HS-27A (cell line): ENCODE data around the gene ZNF764.

Experiments used
- DNase-seq: peaks from one replicate; pipeline ENCODE4 v3.0.0-alpha.2; 2012; ENCODE audit warnings: low read depth, missing footprints

Gene ZNF764

GRCh38 chr16:30570636-30571444, 12.7 kb upstream of the ZNF764 start:
- DNase-seq: no peak

- DNase-seq: no peak
Measured at GRCh38 chr16:30569746-30570635, 11.8 kb upstream of the ZNF764 start.

- DNase-seq: no peak
Measured at GRCh38 chr16:30569281-30569680, 11.1 kb upstream of the ZNF764 start.

- DNase-seq: no peak
Measured at GRCh38 chr16:30567991-30568638, 9.9 kb upstream of the ZNF764 start.

GRCh38 chr16:30567160-30567990, 9.2 kb upstream of the ZNF764 start:
- DNase-seq: no peak

GRCh38 chr16:30566531-30566930, 8.4 kb upstream of the ZNF764 start:
- DNase-seq: no peak

- DNase-seq: no peak
Measured at GRCh38 chr16:30565984-30566383, 7.8 kb upstream of the ZNF764 start.

GRCh38 chr16:30565526-30565925, 7.4 kb upstream of the ZNF764 start:
- DNase-seq: no peak

GRCh38 chr16:30562021-30562420, 3.8 kb upstream of the ZNF764 start:
- no peak for DNase-seq

- DNase-seq: no peak
Measured at GRCh38 chr16:30561089-30561816, 3.1 kb upstream of the ZNF764 start.

- no peak for DNase-seq
Measured at GRCh38 chr16:30559690-30560089, 1.5 kb upstream of the ZNF764 start.

GRCh38 chr16:30558789-30559377, 709 bp upstream of the ZNF764 start:
- DNase-seq: no peak

GRCh38 chr16:30557707-30557956, 542 bp downstream of the ZNF764 start:
- DNase-seq: no peak

GRCh38 chr16:30556125-30556473, 2.1 kb downstream of the ZNF764 start:
- DNase-seq: no peak

GRCh38 chr16:30555315-30556124, 2.7 kb downstream of the ZNF764 start:
- DNase-seq: no peak

- no peak for DNase-seq
Measured at GRCh38 chr16:30554557-30555314, 3.4 kb downstream of the ZNF764 start.

- no peak for DNase-seq
Measured at GRCh38 chr16:30553393-30553899, 4.7 kb downstream of the ZNF764 start.

- no peak for DNase-seq
Measured at GRCh38 chr16:30552956-30553355, 5.2 kb downstream of the ZNF764 start.

GRCh38 chr16:30551781-30552180, 6.4 kb downstream of the ZNF764 start:
- DNase-seq: no peak
